HEK293 (cell line): ENCODE measurements around the gene TCN1.

Experiments
- CTCF ChIP-seq: fragments of 450-650 bp; formaldehyde crosslinking; IDR thresholded peaks from 2 replicates; pipeline ENCODE4 v1.5.1; 2016; ENCODE audit warnings: missing biosample characterization, missing genetic modification characterization
- ZNF501 ChIP-seq: fragments of 450-650 bp; formaldehyde crosslinking; IDR thresholded peaks from 2 replicates; pipeline ENCODE4 v1.5.1; 2016; ENCODE audit warnings: missing biosample characterization, missing genetic modification characterization

DNA sequence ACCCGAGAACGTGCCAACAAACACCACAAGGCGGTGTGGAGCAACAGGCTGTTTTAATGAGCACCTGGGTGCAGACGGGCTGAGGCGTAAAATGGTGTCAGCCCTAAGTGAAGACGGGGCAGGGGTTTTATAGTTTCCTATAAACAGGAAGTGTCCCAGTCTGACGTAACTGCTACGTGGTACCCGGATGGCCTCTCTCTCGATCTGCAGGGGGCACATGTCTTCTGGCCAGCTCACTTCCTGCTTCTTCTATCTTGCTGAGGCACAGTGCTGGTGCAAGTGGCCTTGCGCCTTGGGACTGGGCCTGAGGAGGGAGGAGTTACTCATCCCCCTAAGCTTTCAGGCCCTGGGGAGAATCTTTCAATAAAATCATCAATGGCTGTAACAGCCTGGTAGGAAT lies 33.2 kb upstream of the TCN1 start:
- TF ChIP-seq CTCF (tag by site-specific recombination): no peak
- TF ChIP-seq ZNF501 (tag by site-specific recombination): no peak
